IMR-90 (cell line): ENCODE results near the gene PLCG2. TPM values are rescaled to one million over a fixed set of nuclear protein-coding genes. Genes with fewer than 3 reads are reported as not detected.

Source experiments
- ATAC-seq: fragments of 200-7000 bp; cut with Tn5 transposase; 2 replicates; pipeline ENCODE4 v1.9.1; 2020; ENCODE audit warnings: low read depth, mild to moderate bottlenecking, moderate library complexity
- BruUV-seq: library from RNA; stranded (reverse); fragments of 400-500 nt; replicated peaks from 2 replicates; lab custom pipeline; 2021; lab: Mats Ljungman, UMichigan
- CTCF ChIA-PET: fragments of 300-600 bp; formaldehyde crosslinking; extraction: SDS; loops from one replicate; lab custom pipeline; 2021; ENCODE audit warnings: antibody characterized with exemption; lab: Yijun Ruan, JAX
- POLR2A ChIA-PET: fragments of 300-600 bp; sonication (Branson Sonifier 250); formaldehyde crosslinking; loops from one replicate; lab custom pipeline; 2022; ENCODE audit warnings: antibody characterized with exemption; ENCODE audit not compliant: unreplicated experiment; lab: Charles Lee
- DNase-seq: peaks from one replicate; pipeline ENCODE4 v3.0.0; 2013
- H2AFZ ChIP-seq: replicated peaks from 2 replicates; pipeline ENCODE3; 2013; ENCODE audit warnings: low read length, mild to moderate bottlenecking; ENCODE audit not compliant: poor library complexity
- H2AK5ac ChIP-seq: 2 replicates; pipeline ENCODE4 v1.6.1; 2013; ENCODE audit warnings: low read depth, low read length, inconsistent platforms
- H2AK9ac ChIP-seq: replicated peaks from 2 replicates; pipeline ENCODE3; 2013; ENCODE audit warnings: mild to moderate bottlenecking, low read depth, low read length, moderate library complexity; ENCODE audit not compliant: poor library complexity
- H2BK120ac ChIP-seq: 2 replicates; pipeline ENCODE4 v1.6.1; 2013; ENCODE audit warnings: low read depth, low read length, inconsistent platforms
- H2BK15ac ChIP-seq: 3 replicates; pipeline ENCODE4 v1.6.1; 2013; ENCODE audit warnings: low read depth, low read length, inconsistent platforms
- H2BK20ac ChIP-seq: 2 replicates; pipeline ENCODE4 v1.6.1; 2013; ENCODE audit warnings: low read depth, mild to moderate bottlenecking, inconsistent platforms, low read length, moderate library complexity
- H2BK5ac ChIP-seq: 2 replicates; pipeline ENCODE4 v1.6.1; 2013; ENCODE audit warnings: mild to moderate bottlenecking, low read depth, low read length, inconsistent platforms; ENCODE audit not compliant: poor library complexity, severe bottlenecking
- H3K14ac ChIP-seq: replicated peaks from 2 replicates; pipeline ENCODE4 v1.6.1; 2013; ENCODE audit warnings: low read depth, low read length, inconsistent platforms
- H3K18ac ChIP-seq: 2 replicates; pipeline ENCODE4 v1.6.1; 2013; ENCODE audit warnings: low read depth, low read length, control low read depth
- H3K23ac ChIP-seq: 2 replicates; pipeline ENCODE4 v1.6.1; 2013; ENCODE audit warnings: low read depth, low read length, inconsistent platforms
- H3K27ac ChIP-seq: 2 replicates; pipeline ENCODE4 v1.5.1; 2013; ENCODE audit warnings: mild to moderate bottlenecking, control low read depth, low read length; ENCODE audit not compliant: insufficient read depth
- H3K27me3 ChIP-seq: 2 replicates; pipeline ENCODE4 v1.6.1; 2013; ENCODE audit warnings: low read length; ENCODE audit not compliant: control insufficient read depth, insufficient read depth
- H3K36me3 ChIP-seq: 2 replicates; pipeline ENCODE4 v1.6.1; 2013; ENCODE audit warnings: low read length, mixed read lengths; ENCODE audit not compliant: control insufficient read depth, insufficient read depth
- H3K4ac ChIP-seq: 2 replicates; pipeline ENCODE4 v1.6.1; 2013; ENCODE audit warnings: low read depth, low read length, inconsistent platforms
- H3K4me1 ChIP-seq: 2 replicates; pipeline ENCODE4 v1.6.1; 2013; ENCODE audit warnings: low read length, mixed read lengths; ENCODE audit not compliant: control insufficient read depth, insufficient read depth
- H3K4me2 ChIP-seq: 2 replicates; pipeline ENCODE4 v1.6.1; 2013; ENCODE audit warnings: low read depth, mild to moderate bottlenecking, control low read depth, low read length, moderate library complexity
- H3K4me3 ChIP-seq: 2 replicates; pipeline ENCODE4 v1.5.1; 2013; ENCODE audit warnings: low read depth, mild to moderate bottlenecking, control low read depth, low read length, moderate library complexity; ENCODE audit not compliant: insufficient read depth
- H3K56ac ChIP-seq: 2 replicates; pipeline ENCODE4 v1.6.1; 2013; ENCODE audit warnings: low read length, inconsistent platforms; ENCODE audit not compliant: insufficient read depth; ENCODE audit errors: extremely low read depth
- H3K79me1 ChIP-seq, 2 experiments: 2 replicates each; pipeline ENCODE4 v1.6.1; 2013; ENCODE audit warnings: low read length in 2 of 2, inconsistent platforms in 1 of 2, low read depth in 1 of 2
- H3K9ac ChIP-seq: 2 replicates; pipeline ENCODE4 v1.6.1; 2013; ENCODE audit warnings: low read depth, low read length, control low read depth
- H3K9me1 ChIP-seq: 2 replicates; pipeline ENCODE4 v1.6.1; 2013; ENCODE audit warnings: low read length, inconsistent platforms; ENCODE audit not compliant: insufficient read depth
- H3K9me3 ChIP-seq: 2 replicates; pipeline ENCODE4 v1.6.1; 2013; ENCODE audit warnings: low read length; ENCODE audit not compliant: control insufficient read depth, insufficient read depth
- H4K20me1 ChIP-seq: 2 replicates; pipeline ENCODE4 v1.6.1; 2013; ENCODE audit warnings: low read length, inconsistent platforms; ENCODE audit not compliant: insufficient read depth
- H4K5ac ChIP-seq: 2 replicates; pipeline ENCODE4 v1.6.1; 2013; ENCODE audit warnings: mild to moderate bottlenecking, low read depth, low read length, control low read depth
- H4K8ac ChIP-seq, 2 experiments: 2 replicates each; pipeline ENCODE4 v1.6.1; 2013; ENCODE audit warnings: low read depth in 2 of 2, low read length in 2 of 2, control low read depth in 1 of 2, inconsistent platforms in 1 of 2
- H4K91ac ChIP-seq: 2 replicates; pipeline ENCODE4 v1.6.1; 2013; ENCODE audit warnings: low read depth, low read length, inconsistent platforms; ENCODE audit not compliant: insufficient read depth
- BHLHE40 ChIP-seq: fragments of 150-350 bp; IDR thresholded peaks from 2 replicates; pipeline ENCODE4 v1.6.1; 2016; ENCODE audit warnings: mild to moderate bottlenecking, low read depth, low read length
- CEBPB ChIP-seq: IDR thresholded peaks from 2 replicates; pipeline ENCODE4 v1.6.1; 2012; ENCODE audit warnings: low read depth, low read length, improper control_type of control experiment
- CHD1 ChIP-seq: IDR thresholded peaks from 2 replicates; pipeline ENCODE4 v1.6.1; 2012; ENCODE audit warnings: low read depth, low read length, improper control_type of control experiment
- FOS ChIP-seq: fragments of 150-350 bp; IDR thresholded peaks from 2 replicates; pipeline ENCODE4 v1.6.1; 2016; ENCODE audit warnings: low read depth, low read length
- MAZ ChIP-seq: IDR thresholded peaks from 2 replicates; pipeline ENCODE4 v1.6.1; 2012; ENCODE audit warnings: low read depth, mild to moderate bottlenecking, low read length, improper control_type of control experiment, moderate library complexity, borderline replicate concordance
- MXI1 ChIP-seq: IDR thresholded peaks from 2 replicates; pipeline ENCODE4 v1.6.1; 2012; ENCODE audit warnings: low read depth, mild to moderate bottlenecking, low read length, moderate library complexity, borderline replicate concordance
- NFE2L2 ChIP-seq: fragments of 150-350 bp; IDR thresholded peaks from 2 replicates; pipeline ENCODE4 v1.6.1; 2016; ENCODE audit warnings: low read depth, mild to moderate bottlenecking, low read length
- POLR2A ChIP-seq: IDR thresholded peaks from 2 replicates; pipeline ENCODE4 v1.6.1; 2012; ENCODE audit warnings: mild to moderate bottlenecking, low read depth, low read length
- RAD21 ChIP-seq: IDR thresholded peaks from 2 replicates; pipeline ENCODE4 v1.6.1; 2012; ENCODE audit warnings: low read length, improper control_type of control experiment
- RCOR1 ChIP-seq: IDR thresholded peaks from 2 replicates; pipeline ENCODE4 v1.6.1; 2012; ENCODE audit warnings: mild to moderate bottlenecking, low read length, improper control_type of control experiment; ENCODE audit not compliant: insufficient replicate concordance
- SMC3 ChIP-seq: fragments of 150-350 bp; IDR thresholded peaks from 2 replicates; pipeline ENCODE4 v1.6.1; 2016; ENCODE audit warnings: low read depth, mild to moderate bottlenecking, antibody characterized with exemption, low read length, moderate library complexity
- WGBS, 2 experiments: methylation state at CpG; one replicate each; pipeline versions ENCODE4 v1.1.5 to v1.1.7; 2013; ENCODE audit warnings: missing lambda C conversion rate in 2 of 2; ENCODE audit not compliant: insufficient read length in 1 of 2; ENCODE audit errors: extremely low coverage in 2 of 2; 5-methylcytosine and 5-hydroxymethylcytosine counted together
- dilution Hi-C: fragments of 300-500 bp; cut with HindIII; formaldehyde crosslinking; loops from one replicate; pipeline ENCODE4 v1.14.3; 2018; ENCODE audit warnings: low sequenced_read_pairs; ENCODE audit not compliant: unreplicated experiment
- in situ Hi-C: fragments of 300-500 bp; cut with MboI; formaldehyde crosslinking; loops from 3 replicates; pipeline ENCODE4 v1.14.3; 2019; ENCODE audit warnings: low sequenced_read_pairs, inconsistent platforms, mixed read lengths
- intact Hi-C: fragments of 100-400 bp; cut with micrococcal nuclease; formaldehyde crosslinking; loops from 2 replicates; pipeline ENCODE4 v1.10.0; 2022
- polyA plus RNA-seq, 3 experiments: library from polyadenylated mRNA; depleted of rRNA; stranded (reverse); fragments of >200 nt; gene quantifications; 2 replicates each; pipeline ENCODE4 v1.2.3, GENCODE V29; 2012; ENCODE audit warnings: low replicate concordance in 1 of 3
- total RNA-seq: library from RNA; depleted of rRNA; stranded (reverse); fragments of >200 nt; gene quantifications from 2 replicates; pipeline ENCODE4 v1.2.3, GENCODE V29; 2012

PLCG2 gene
- total and polyA plus RNA-seq, 2 of the 4 experiments (the other 2 are of a cell fraction): 0.14 to 0.18 TPM

DNA sequence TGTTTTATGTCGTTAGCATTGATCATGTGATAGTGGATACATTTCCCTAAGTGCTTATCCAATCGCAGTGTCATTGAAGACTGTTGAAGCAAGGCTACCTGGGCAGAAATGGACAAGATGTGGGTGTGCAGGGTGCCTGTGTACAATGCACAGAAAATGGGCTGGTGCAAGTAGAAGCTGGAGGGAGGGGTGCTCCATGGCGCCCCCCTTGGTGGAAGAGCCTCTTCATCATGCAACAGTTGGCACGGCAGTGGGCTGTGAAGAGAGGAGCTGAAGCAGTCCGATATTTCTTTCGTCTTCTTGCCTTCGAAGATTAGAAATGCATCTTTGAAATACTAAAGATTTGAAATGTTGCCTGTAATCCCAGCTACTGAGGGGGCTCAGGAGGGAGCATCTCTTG, 100.5 kb downstream of the PLCG2 start:
- Histone ChIP-seq H3K9me1 (no peaks in the 10 kb centered on the region), H3K14ac (no peak overlapping the region), H4K5ac (no peak overlapping the region), H4K20me1 (no peaks in the 10 kb centered on the region), H3K4me1 (no peaks in the 10 kb centered on the region), H3K4ac (no peak overlapping the region), H2BK15ac (no peak overlapping the region), H3K4me2 (no peak overlapping the region), H2AK9ac (no peak overlapping the region), H2BK20ac (no peak overlapping the region), H4K91ac (no peak overlapping the region), H3K23ac (no peak overlapping the region), H2BK5ac (no peak overlapping the region), H3K36me3 (no peaks in the 10 kb centered on the region), H3K27me3 (peaks cover 7% of the 10 kb centered on the region; the same call in 1 of the 2 replicates), H3K18ac (no peak overlapping the region), H2BK120ac (no peak overlapping the region), H4K8ac (no peak overlapping the region), H2AFZ (no peak overlapping the region), H3K9me3 (no peaks in the 10 kb centered on the region), H3K56ac (no peak overlapping the region), H3K4me3 (no peak overlapping the region), H3K79me1 (no peaks in the 10 kb centered on the region), H3K27ac (no peak overlapping the region), H3K9ac (no peak overlapping the region), H2AK5ac (no peak overlapping the region)
- ATAC-seq (no peak), DNase-seq (no peak)
- WGBS, 2 experiments: no CpG with 5 or more reads among the region's 7 CpGs
- in situ Hi-C loops (loop anchor here (10.0 kb wide), 1 partner anchor 515 kb away; no protein-coding TSS in a partner anchor), intact Hi-C loops (no loop called here), dilution Hi-C loops (no loop called here)
- CTCF ChIA-PET: no interaction called here
- BruUV-seq: no TSS peak
- TF ChIP-seq SMC3 (no peak), MAZ (no peak), FOS (no peak), RCOR1 (no peak), NFE2L2 (no peak), BHLHE40 (no peak), MXI1 (no peak), CEBPB (no peak), POLR2A (no peak), RAD21 (no peak), CHD1 (no peak)
- POLR2A ChIA-PET: no interaction called here
